Kidney (tissue), 14 donors: ENCODE data around the gene POLA2. TPM values are rescaled to one million over a fixed set of nuclear protein-coding genes. Genes with fewer than 3 reads are reported as not detected.

Experiments used
- DNase-seq, 5 donors: peaks; one replicate each; pipeline ENCODE4 v3.0.0-alpha.2; 2013 to 2020
- FAIRE-seq: peaks from 2 replicates; lab custom pipeline; 2012; peaks lifted over from hg19 to GRCh38; lab: Jason Lieb, UNC
- H3K27ac ChIP-seq, 2 donors: one replicate each; pipeline ENCODE4 v1.7.0; 2013; ENCODE audit warnings: low read depth in 2 of 2, low read length in 2 of 2, inconsistent platforms in 1 of 2
- H3K27me3 ChIP-seq: one replicate; pipeline ENCODE4 v1.7.1; 2013; ENCODE audit warnings: low read length, inconsistent platforms; ENCODE audit not compliant: control insufficient read depth, insufficient read depth
- H3K36me3 ChIP-seq, 3 donors: one replicate each; pipeline versions ENCODE4 v1.7.0 to v1.7.1; 2013; ENCODE audit warnings: low read length in 3 of 3, control low read depth in 1 of 3, inconsistent platforms in 1 of 3; ENCODE audit not compliant: insufficient read depth in 3 of 3, control insufficient read depth in 2 of 3
- H3K4me1 ChIP-seq, 3 donors: one replicate each; pipeline versions ENCODE4 v1.7.0 to v1.7.1; 2013; ENCODE audit warnings: low read length in 3 of 3, inconsistent platforms in 1 of 3, low read depth in 1 of 3; ENCODE audit not compliant: control insufficient read depth in 2 of 3, insufficient read depth in 2 of 3
- H3K4me3 ChIP-seq, 3 donors: one replicate each; pipeline versions ENCODE4 v1.7.0 to v1.8.1; 2013; ENCODE audit warnings: low read length in 3 of 3, control low read depth in 1 of 3, inconsistent platforms in 1 of 3
- H3K9ac ChIP-seq, 3 donors: one replicate each; pipeline versions ENCODE4 v1.7.0 to v1.7.1; 2013; ENCODE audit warnings: low read length in 3 of 3, control low read depth in 1 of 3, inconsistent platforms in 1 of 3
- H3K9me3 ChIP-seq, 3 donors: one replicate each; pipeline versions ENCODE4 v1.7.0 to v1.7.1; 2013; ENCODE audit warnings: low read length in 3 of 3, control low read depth in 1 of 3, inconsistent platforms in 1 of 3; ENCODE audit not compliant: control insufficient read depth in 2 of 3, insufficient read depth in 1 of 3
- CTCF ChIP-seq: IDR thresholded peaks from 3 replicates; pipeline ENCODE4 v1.5.1; 2012; ENCODE audit warnings: mild to moderate bottlenecking, moderate library complexity, borderline replicate concordance; ENCODE audit not compliant: insufficient read depth; ENCODE audit errors: extremely low read depth
- intact Hi-C: fragments of 100-400 bp; cut with DNase I; formaldehyde crosslinking; loops from one replicate; pipeline ENCODE4 v1.11.1; 2022
- polyA plus RNA-seq: library from polyadenylated mRNA; stranded (reverse); fragments of 350-450 nt; fragmentation: Illumina TruSeq; extraction: RNeasy Lipid Tissue Mini Kit (QIAGEN cat#74804); gene quantifications from one replicate; pipeline ENCODE4 v1.2.3, GENCODE V29; 2014; ENCODE audit warnings: low read depth, low replicate concordance; ENCODE audit not compliant: insufficient read depth
- total RNA-seq: library from RNA; stranded (reverse); fragmentation: NEBNext Ultra II Directional; extraction: Animal tissue kit (Norgen Biotek cat#: 25700); gene quantifications from one replicate; pipeline ENCODE4 v1.2.1, GENCODE V29; 2021
- donor health status: control.
- donor health status: control.
- donor health status: control.
- donor health status: control.
- donor health status: control.
- donor health status: DM: yes; HTN: yes; CAD: no.
- donor health status: Normal renal cell carcinoma (clear cell type).

POLA2 gene
- total and polyA plus RNA-seq, 2 donors from 2014 or later, result 6.5 to 13.6 TPM

- H3K27me3 ChIP-seq, result no peaks in the 10 kb centered on the region
- intact Hi-C loops, result no loop called here
- H3K9me3 ChIP-seq, result no peaks in the 10 kb centered on the region
- no peak overlapping the region for H3K4me3 ChIP-seq
- TF ChIP-seq CTCF, result no peak
- DNase-seq (peak in 3 of 5 donors; percentile 47 to 84 (median 70)), FAIRE-seq (no peak)
- peak overlapping the region in 1 of 2 donors; percentile 47 for H3K27ac ChIP-seq
- no peak overlapping the region for H3K9ac ChIP-seq
- H3K36me3 ChIP-seq, result peaks cover 0 to 3% (median 3%) of the 10 kb centered on the region in 3 donors
- H3K4me1 ChIP-seq, result peaks cover 5 to 39% (median 7%) of the 10 kb centered on the region in 3 donors
These were observed 35.4 kb downstream of the POLA2 start for GRCh38 chr11:65297026-65297672.

- H3K27ac ChIP-seq, result peak overlapping the region; percentile 67 to 68
- peaks cover 0 to 3% (median 3%) of the 10 kb centered on the region in 3 donors for H3K36me3 ChIP-seq
- H3K4me3 ChIP-seq, result no peak overlapping the region
- intact Hi-C loops, result no loop called here
- DNase-seq, result peak in 4 of 5 donors; percentile 76 to 95 (median 84)
- FAIRE-seq, result no peak
- H3K9ac ChIP-seq, result peak overlapping the region in 1 of 3 donors; percentile 26
- H3K9me3 ChIP-seq, result no peaks in the 10 kb centered on the region
- no peaks in the 10 kb centered on the region for H3K27me3 ChIP-seq
- peaks cover 4 to 34% (median 5%) of the 10 kb centered on the region in 3 donors for H3K4me1 ChIP-seq
- TF ChIP-seq CTCF, result no peak
These were observed 36.4 kb downstream of the POLA2 start for GRCh38 chr11:65298131-65298535.

DNA sequence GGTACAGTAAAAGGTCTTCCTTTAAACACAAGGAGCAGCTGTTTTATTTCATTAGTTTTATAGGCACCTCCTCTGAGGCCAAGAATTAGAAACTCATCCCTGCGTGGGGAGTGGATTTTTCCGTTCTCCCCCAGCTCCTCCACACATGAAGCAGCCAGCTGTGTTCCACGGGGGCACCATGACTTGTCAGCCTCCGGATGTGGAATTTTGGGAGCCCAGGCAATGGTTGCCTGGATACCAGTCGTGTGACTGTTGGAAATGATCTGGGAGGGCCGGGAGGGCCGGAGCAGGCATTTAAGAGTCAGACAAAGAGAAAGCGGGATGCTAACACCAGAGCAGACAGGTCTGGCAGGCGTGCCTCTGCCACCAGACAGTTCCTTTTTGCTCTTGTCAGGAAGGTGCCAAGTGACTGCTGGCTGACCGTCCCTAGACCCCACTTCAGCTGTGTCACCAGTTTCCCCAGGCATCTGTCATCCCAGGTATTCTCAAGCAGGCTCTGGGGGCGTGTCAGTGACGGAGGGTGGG, 37.0 kb downstream of the POLA2 start:
- FAIRE-seq, result no peak
- peaks cover 2 to 34% (median 5%) of the 10 kb centered on the region in 3 donors for H3K4me1 ChIP-seq

More for the DNA sequence above, 37.0 kb downstream of the POLA2 start:
- no peaks in the 10 kb centered on the region for H3K9me3 ChIP-seq
- intact Hi-C loops, result no loop called here
- peaks cover 0 to 3% (median 3%) of the 10 kb centered on the region in 3 donors for H3K36me3 ChIP-seq
- H3K27ac ChIP-seq, result peak overlapping the region; percentile 67 to 68
- peak overlapping the region in 1 of 3 donors; percentile 26 for H3K9ac ChIP-seq
- H3K4me3 ChIP-seq, result no peak overlapping the region
- TF ChIP-seq CTCF, result no peak
- no peaks in the 10 kb centered on the region for H3K27me3 ChIP-seq
- peak; percentile 84 to 95 (median 89) for DNase-seq
